ENCODE measurements around the gene SCMH1. TPM values are rescaled to one million over a fixed set of nuclear protein-coding genes. Genes with fewer than 3 reads are reported as not detected.

Gene SCMH1
- total RNA-seq, 1 experiment from 2014 or later, result 42.7 TPM

DNA sequence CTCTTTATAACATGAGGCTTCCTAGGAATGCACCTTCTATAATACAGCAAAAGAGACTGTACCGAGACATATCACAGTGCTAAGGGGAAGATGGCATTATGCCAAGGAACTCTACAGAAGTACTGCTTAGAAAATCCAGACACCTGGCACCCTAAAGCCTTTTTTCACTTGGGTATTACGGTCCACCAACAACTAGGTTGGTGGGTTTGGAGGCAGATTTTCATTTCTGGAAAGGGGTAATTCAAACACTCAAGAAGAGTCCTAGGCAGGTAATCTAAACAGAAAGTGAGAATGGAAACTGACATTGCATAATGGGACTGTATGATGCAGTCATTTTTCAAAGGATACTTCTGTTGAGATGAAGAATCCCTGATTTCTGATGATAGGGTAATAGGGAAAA, 19.6 kb downstream of the SCMH1 start:
- CTCF ChIA-PET, result no interaction called here
- Histone ChIP-seq H3K36me3 (ENCODE audit: control insufficient read depth, insufficient read depth, low read length) (no peaks in the 10 kb centered on the region), H3K9me3 (ENCODE audit: control insufficient read depth, insufficient read depth, low read depth, low read length) (peaks cover 7% of the 10 kb centered on the region; the same call in 1 of the 2 replicates), H3K4me3 (ENCODE audit: low read depth in 2 of 2, low read length in 2 of 2) (no peak overlapping the region), H3K27ac (ENCODE audit: low read length) (no peak overlapping the region), H3K4me1 (ENCODE audit: control insufficient read depth, insufficient read depth, low read length) (peaks cover 5% of the 10 kb centered on the region), H3K27me3 (ENCODE audit: control insufficient read depth, insufficient read depth, low read length) (no peaks in the 10 kb centered on the region)
- POLR2A ChIA-PET, result no interaction called here
- intact Hi-C loops (cut with micrococcal nuclease; ENCODE audit: unreplicated experiment) (no loop called here), in situ Hi-C loops (cut with HindIII; ENCODE audit: low pct_unique_long_range_greater_than_20kb, low sequenced_read_pairs) (no loop called here)
- TF ChIP-seq, protein P1, sequence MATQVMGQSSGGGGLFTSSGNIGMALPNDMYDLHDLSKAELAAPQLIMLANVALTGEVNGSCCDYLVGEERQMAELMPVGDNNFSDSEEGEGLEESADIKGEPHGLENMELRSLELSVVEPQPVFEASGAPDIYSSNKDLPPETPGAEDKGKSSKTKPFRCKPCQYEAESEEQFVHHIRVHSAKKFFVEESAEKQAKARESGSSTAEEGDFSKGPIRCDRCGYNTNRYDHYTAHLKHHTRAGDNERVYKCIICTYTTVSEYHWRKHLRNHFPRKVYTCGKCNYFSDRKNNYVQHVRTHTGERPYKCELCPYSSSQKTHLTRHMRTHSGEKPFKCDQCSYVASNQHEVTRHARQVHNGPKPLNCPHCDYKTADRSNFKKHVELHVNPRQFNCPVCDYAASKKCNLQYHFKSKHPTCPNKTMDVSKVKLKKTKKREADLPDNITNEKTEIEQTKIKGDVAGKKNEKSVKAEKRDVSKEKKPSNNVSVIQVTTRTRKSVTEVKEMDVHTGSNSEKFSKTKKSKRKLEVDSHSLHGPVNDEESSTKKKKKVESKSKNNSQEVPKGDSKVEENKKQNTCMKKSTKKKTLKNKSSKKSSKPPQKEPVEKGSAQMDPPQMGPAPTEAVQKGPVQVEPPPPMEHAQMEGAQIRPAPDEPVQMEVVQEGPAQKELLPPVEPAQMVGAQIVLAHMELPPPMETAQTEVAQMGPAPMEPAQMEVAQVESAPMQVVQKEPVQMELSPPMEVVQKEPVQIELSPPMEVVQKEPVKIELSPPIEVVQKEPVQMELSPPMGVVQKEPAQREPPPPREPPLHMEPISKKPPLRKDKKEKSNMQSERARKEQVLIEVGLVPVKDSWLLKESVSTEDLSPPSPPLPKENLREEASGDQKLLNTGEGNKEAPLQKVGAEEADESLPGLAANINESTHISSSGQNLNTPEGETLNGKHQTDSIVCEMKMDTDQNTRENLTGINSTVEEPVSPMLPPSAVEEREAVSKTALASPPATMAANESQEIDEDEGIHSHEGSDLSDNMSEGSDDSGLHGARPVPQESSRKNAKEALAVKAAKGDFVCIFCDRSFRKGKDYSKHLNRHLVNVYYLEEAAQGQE (IDR thresholded peaks at IDR 0.05; ENCODE audit: insufficient read depth in 1 of 2, low read depth in 2 of 2, low read length in 1 of 2), result no peak
- TF ChIP-seq POLR2AphosphoS5 (IDR thresholded peaks at IDR 0.05; ENCODE audit: low read depth, low read length) (no peak), TCF7L2 (IDR thresholded peaks at IDR 0.05; ENCODE audit: low read depth, low read length) (no peak), SIN3A (IDR thresholded peaks at IDR 0.05; ENCODE audit: borderline replicate concordance, insufficient read depth, low read depth, low read length) (no peak)
- BruUV-seq (replicated peaks), result no TSS peak
- ATAC-seq (no peak), DNase-seq (ENCODE audit: low read depth, low spot score) (no peak)

DNA sequence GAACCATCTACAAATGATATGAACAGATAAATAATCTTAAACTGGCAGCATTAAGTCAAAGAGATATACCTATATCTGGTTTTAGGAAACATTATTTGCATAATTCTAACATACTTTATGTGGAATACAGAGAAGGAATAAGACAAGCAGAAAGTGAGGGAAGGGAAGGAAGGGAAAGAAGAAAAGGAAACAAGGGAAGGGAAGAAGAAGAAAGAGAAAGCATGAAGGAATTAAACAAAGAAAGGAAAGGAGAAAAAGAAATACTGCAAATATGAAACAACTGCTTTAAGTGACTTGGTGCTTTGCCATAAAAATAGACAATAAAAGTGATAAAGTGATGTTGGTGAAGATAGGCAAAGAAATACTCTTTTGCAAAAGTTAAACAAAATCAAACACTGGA, 20.1 kb downstream of the SCMH1 start:
- DNase-seq (ENCODE audit: low read depth, low spot score), result no peak
- H3K36me3 ChIP-seq (ENCODE audit: control insufficient read depth, insufficient read depth, low read length), result no peaks in the 10 kb centered on the region
- intact Hi-C loops (cut with micrococcal nuclease; ENCODE audit: unreplicated experiment), result no loop called here
- no TSS peak for BruUV-seq (replicated peaks)
- in situ Hi-C loops (cut with HindIII; ENCODE audit: low pct_unique_long_range_greater_than_20kb, low sequenced_read_pairs), result no loop called here
- ChIA-PET POLR2A (interaction anchor here (0.6 kb wide), 2 partner anchors 27 to 547 kb away, joined by 4 to 6 read pairs; no protein-coding TSS in a partner anchor), CTCF (no interaction called here)
- H3K4me1 ChIP-seq (ENCODE audit: control insufficient read depth, insufficient read depth, low read length), result peaks cover 5% of the 10 kb centered on the region
- ATAC-seq, result no peak
- no peak for TF ChIP-seq SIN3A (IDR thresholded peaks at IDR 0.05; ENCODE audit: borderline replicate concordance, insufficient read depth, low read depth, low read length)
- no peak for TF ChIP-seq POLR2AphosphoS5 (IDR thresholded peaks at IDR 0.05; ENCODE audit: low read depth, low read length)
- TF ChIP-seq, protein P2, sequence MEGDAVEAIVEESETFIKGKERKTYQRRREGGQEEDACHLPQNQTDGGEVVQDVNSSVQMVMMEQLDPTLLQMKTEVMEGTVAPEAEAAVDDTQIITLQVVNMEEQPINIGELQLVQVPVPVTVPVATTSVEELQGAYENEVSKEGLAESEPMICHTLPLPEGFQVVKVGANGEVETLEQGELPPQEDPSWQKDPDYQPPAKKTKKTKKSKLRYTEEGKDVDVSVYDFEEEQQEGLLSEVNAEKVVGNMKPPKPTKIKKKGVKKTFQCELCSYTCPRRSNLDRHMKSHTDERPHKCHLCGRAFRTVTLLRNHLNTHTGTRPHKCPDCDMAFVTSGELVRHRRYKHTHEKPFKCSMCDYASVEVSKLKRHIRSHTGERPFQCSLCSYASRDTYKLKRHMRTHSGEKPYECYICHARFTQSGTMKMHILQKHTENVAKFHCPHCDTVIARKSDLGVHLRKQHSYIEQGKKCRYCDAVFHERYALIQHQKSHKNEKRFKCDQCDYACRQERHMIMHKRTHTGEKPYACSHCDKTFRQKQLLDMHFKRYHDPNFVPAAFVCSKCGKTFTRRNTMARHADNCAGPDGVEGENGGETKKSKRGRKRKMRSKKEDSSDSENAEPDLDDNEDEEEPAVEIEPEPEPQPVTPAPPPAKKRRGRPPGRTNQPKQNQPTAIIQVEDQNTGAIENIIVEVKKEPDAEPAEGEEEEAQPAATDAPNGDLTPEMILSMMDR (IDR thresholded peaks at IDR 0.05), result no peak
- TF ChIP-seq, protein P1 (IDR thresholded peaks at IDR 0.05; ENCODE audit: insufficient read depth in 1 of 2, low read depth in 2 of 2, low read length in 1 of 2), result no peak
- TF ChIP-seq TCF7L2 (IDR thresholded peaks at IDR 0.05; ENCODE audit: low read depth, low read length), result no peak
- H3K9me3 ChIP-seq (ENCODE audit: control insufficient read depth, insufficient read depth, low read depth, low read length), result peaks cover 7% of the 10 kb centered on the region; the same call in 1 of the 2 replicates
- no peaks in the 10 kb centered on the region for H3K27me3 ChIP-seq (ENCODE audit: control insufficient read depth, insufficient read depth, low read length)
- no peak overlapping the region for H3K4me3 ChIP-seq (ENCODE audit: low read depth in 2 of 2, low read length in 2 of 2)
- no peak overlapping the region for H3K27ac ChIP-seq (ENCODE audit: low read length)

All from Panc1 (cell line).